NCI-H128 (cell line): ENCODE results near the gene FLVCR1.

Experiments used
- DNase-seq: peaks from one replicate; lab custom pipeline; 2025; ENCODE audit not compliant: unreplicated experiment; lab: John Stamatoyannopoulos, UW

FLVCR1 gene

DNA sequence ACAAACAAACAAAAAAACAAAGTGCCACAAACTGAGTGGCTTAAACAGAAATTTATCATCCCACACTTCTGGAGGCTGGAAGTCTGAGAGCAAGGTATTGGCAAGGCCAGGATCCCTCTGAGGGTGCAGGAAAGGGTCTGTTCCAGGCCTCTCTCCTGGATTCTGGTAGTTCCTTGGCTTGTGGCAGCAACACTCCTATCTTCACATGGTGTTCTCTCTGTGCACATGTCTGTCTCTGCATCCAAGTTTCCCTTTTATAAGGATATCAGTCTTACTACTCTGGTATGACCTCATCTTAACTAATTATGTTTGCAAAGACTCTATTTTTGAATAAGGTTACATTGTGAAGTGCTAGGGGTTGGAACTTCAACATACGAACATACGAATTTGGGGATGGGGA, 87.0 kb downstream of the FLVCR1 start:
- no peak for DNase-seq

DNA sequence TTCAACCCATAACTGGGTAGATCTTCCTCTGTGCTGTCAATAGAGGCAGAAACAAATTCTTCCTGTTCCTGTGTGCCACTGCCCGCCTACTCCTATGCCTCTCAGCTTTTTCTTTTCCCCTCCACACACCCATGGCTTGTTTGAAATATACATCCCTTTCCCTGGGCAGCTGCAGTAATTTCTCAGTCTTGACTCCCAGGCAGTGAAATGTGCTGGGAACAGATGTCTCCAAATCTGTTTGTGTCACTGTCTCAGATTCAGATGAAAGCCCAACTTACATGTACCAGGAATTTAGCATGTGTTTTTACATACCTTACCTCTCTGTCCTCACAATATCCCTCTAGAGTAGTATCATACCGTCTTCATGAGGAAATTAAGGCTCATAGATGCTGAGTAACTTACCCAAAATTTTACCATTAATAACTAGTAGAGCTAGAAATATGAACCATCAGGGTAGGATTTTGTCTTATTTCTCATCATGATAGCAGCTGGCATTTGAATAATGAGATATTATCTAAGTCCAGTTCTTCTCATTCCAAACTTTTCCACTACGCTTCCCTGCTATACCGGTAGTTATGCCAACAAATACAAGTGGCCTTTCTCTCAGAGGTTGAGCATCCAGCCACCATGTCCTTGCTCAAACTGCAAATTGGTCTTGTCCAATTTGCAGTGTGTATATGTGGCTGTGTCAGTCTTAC, 87.5 kb downstream of the FLVCR1 start:
- DNase-seq, result no peak

DNA sequence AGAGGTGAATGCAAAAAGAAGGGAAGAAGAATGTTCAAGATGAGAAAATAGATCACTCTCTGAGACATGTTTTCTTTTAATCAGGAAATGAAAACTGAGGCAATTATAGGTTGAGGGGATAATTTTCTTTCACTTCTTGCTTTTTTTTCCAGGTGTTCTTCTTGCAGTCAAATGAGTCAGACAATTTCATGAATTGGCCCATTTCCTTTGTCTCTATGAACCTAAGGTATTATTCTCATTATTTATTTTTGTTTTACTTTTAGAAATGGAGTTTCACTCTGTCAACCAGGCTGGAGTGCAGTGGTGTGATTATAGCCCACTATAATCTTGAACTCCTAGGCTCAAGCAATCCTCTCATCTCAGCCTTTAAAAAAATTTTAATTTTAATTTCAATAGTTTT, 88.8 kb downstream of the FLVCR1 start:
- no peak for DNase-seq
